CD4-positive, alpha-beta T cell (primary cell): ENCODE data around the gene PARP1. TPM values are rescaled to one million over a fixed set of nuclear protein-coding genes. Genes with fewer than 3 reads are reported as not detected.

ENCODE experiments used
- ATAC-seq: fragments of 200-7000 bp; cut with Tn5 transposase; one replicate; pipeline ENCODE4 v1.10.0; 2022; ENCODE audit warnings: mild to moderate bottlenecking; ENCODE audit not compliant: poor library complexity
- CTCF ChIA-PET: fragments of 350-600 bp; sonication (Branson Sonifier 250); formaldehyde crosslinking; loops from one replicate; lab custom pipeline; 2021; ENCODE audit warnings: antibody characterized with exemption, inconsistent platforms; lab: Charles Lee
- POLR2A ChIA-PET: fragments of 350-600 bp; sonication (Branson Sonifier 250); formaldehyde crosslinking; loops from one replicate; lab custom pipeline; 2021; ENCODE audit warnings: antibody characterized with exemption, inconsistent platforms; lab: Charles Lee
- DNase-seq, 14 experiments: peaks; one replicate each; pipeline ENCODE4 v3.0.0-alpha.2; 2013 to 2020; ENCODE audit warnings: mixed read lengths in 2 of 14
- H3K27ac ChIP-seq, 2 donors: one replicate each; pipeline versions ENCODE4 v1.5.1 to v1.7.0; 2013; ENCODE audit warnings: low read length in 2 of 2, low read depth in 1 of 2, mild to moderate bottlenecking in 1 of 2
- H3K27me3 ChIP-seq, 2 experiments: 1 replicate in 1 of 2; 2 replicates in 1 of 2; pipeline versions ENCODE4 v1.6.1 to v1.7.0; 2013; ENCODE audit warnings: low read length in 2 of 2, control low read depth in 1 of 2, mild to moderate bottlenecking in 1 of 2, moderate library complexity in 1 of 2; ENCODE audit not compliant: insufficient read depth in 2 of 2, control insufficient read depth in 1 of 2
- H3K36me3 ChIP-seq: one replicate; pipeline ENCODE4 v1.6.1; 2013; ENCODE audit warnings: low read length, control low read depth; ENCODE audit not compliant: insufficient read depth
- H3K4me1 ChIP-seq: one replicate; pipeline ENCODE4 v1.6.1; 2013; ENCODE audit warnings: low read length, control low read depth; ENCODE audit not compliant: insufficient read depth
- H3K4me3 ChIP-seq: one replicate; pipeline ENCODE4 v1.5.1; 2013; ENCODE audit warnings: mild to moderate bottlenecking, low read length, moderate library complexity
- H3K9me3 ChIP-seq, 2 experiments: 1 replicate in 1 of 2; 2 replicates in 1 of 2; pipeline versions ENCODE4 v1.6.1 to v1.7.0; 2013; ENCODE audit warnings: low read length in 2 of 2, mild to moderate bottlenecking in 2 of 2, control low read depth in 1 of 2, moderate library complexity in 1 of 2; ENCODE audit not compliant: control insufficient read depth in 1 of 2, insufficient read depth in 1 of 2
- H3K27ac Mint-ChIP-seq: one replicate; pipeline ENCODE4 v1.8.0; 2020; ENCODE audit warnings: mixed read lengths
- H3K27me3 Mint-ChIP-seq: one replicate; pipeline ENCODE4 v1.8.0; 2021; ENCODE audit warnings: mixed read lengths
- H3K36me3 Mint-ChIP-seq: one replicate; pipeline ENCODE4 v1.8.0; 2021; ENCODE audit warnings: low read depth, mixed read lengths
- H3K4me1 Mint-ChIP-seq: one replicate; pipeline ENCODE4 v1.8.0; 2021; ENCODE audit warnings: low read depth, mixed read lengths
- H3K4me3 Mint-ChIP-seq: one replicate; pipeline ENCODE4 v1.8.0; 2020; ENCODE audit warnings: mild to moderate bottlenecking, mixed read lengths
- H3K9me3 Mint-ChIP-seq: one replicate; pipeline ENCODE4 v1.8.0; 2020; ENCODE audit warnings: mixed read lengths
- CTCF ChIP-seq: fragments of 200-600 bp; IDR thresholded peaks from one replicate; pipeline ENCODE4 v1.8.0; 2022; ENCODE audit warnings: antibody characterized with exemption, mild to moderate bottlenecking
- intact Hi-C, 2 experiments: fragments of 100-400 bp; cut with DNase I in 1 of 2; cut with micrococcal nuclease in 1 of 2; formaldehyde crosslinking; loops; one replicate each; pipeline versions ENCODE4 v1.15.1 to v1.9.0; 2023 to 2025; cut with DNase I, micrococcal nuclease
- total RNA-seq, 174 experiments: library from RNA in 2 of 174; stranded (reverse) in 2 of 174; gene quantifications; one replicate each; pipeline ENCODE4 v1.2.3 and lab custom pipeline; 2021 to 2026

The PARP1 gene
- total RNA-seq, 2 experiments from 2014 or later = 59.3 to 63.6 TPM

DNA sequence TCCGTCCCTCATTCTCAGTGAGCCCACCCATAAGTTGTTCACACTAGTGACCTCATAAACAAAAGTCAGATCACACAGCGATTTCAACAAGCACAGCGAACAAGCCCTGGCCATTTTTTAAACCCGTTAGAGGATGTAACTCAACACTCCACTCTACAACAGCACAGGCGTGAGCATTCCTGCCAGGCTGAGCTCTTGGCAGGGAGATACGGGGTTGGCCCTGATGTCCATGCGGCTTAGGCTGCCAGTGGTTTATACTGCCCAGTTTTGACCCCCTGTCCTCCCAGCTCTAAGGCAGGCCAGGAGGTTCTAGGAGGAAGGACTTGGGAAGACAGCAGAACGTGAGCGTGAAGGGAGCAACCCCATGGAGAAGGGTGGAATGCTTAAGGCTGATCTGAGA lies 35.0 kb downstream of the PARP1 start:
- TF ChIP-seq CTCF = no peak
- Histone ChIP-seq H3K4me1 (no peaks in the 10 kb centered on the region), H3K4me3 (no peak overlapping the region), H3K9me3 (no peaks in the 10 kb centered on the region), H3K36me3 (peaks cover 94% of the 10 kb centered on the region), H3K27ac (no peak overlapping the region), H3K27me3 (no peaks in the 10 kb centered on the region)
- intact Hi-C loops = no loop called here
- no peak for DNase-seq
- Mint-ChIP-seq H3K36me3 (peaks cover 100% of the 10 kb centered on the region), H3K9me3 (no peaks in the 10 kb centered on the region), H3K27ac (no peak overlapping the region), H3K4me1 (no peaks in the 10 kb centered on the region), H3K27me3 (no peaks in the 10 kb centered on the region), H3K4me3 (no peak overlapping the region)
- ATAC-seq = no peak
- CTCF ChIA-PET = no interaction called here
- POLR2A ChIA-PET = no interaction called here

GRCh38 chr1:226371866-226372490 lies 35.9 kb downstream of the PARP1 start:
- Mint-ChIP-seq H3K27ac (no peak overlapping the region), H3K9me3 (no peaks in the 10 kb centered on the region), H3K4me3 (no peak overlapping the region), H3K4me1 (no peaks in the 10 kb centered on the region), H3K36me3 (peaks cover 100% of the 10 kb centered on the region), H3K27me3 (no peaks in the 10 kb centered on the region)
- POLR2A ChIA-PET = no interaction called here
- Histone ChIP-seq H3K27ac (no peak overlapping the region), H3K9me3 (no peaks in the 10 kb centered on the region), H3K36me3 (peaks cover 94% of the 10 kb centered on the region), H3K4me1 (no peaks in the 10 kb centered on the region), H3K27me3 (no peaks in the 10 kb centered on the region), H3K4me3 (no peak overlapping the region)
- no peak for ATAC-seq
- no peak for TF ChIP-seq CTCF
- intact Hi-C loops = no loop called here
- CTCF ChIA-PET = no interaction called here
- no peak for DNase-seq

GRCh38 chr1:226371027-226371694 lies 36.7 kb downstream of the PARP1 start:
- TF ChIP-seq CTCF = no peak
- CTCF ChIA-PET = no interaction called here
- H3K36me3 Mint-ChIP-seq = peaks cover 100% of the 10 kb centered on the region

More at GRCh38 chr1:226371027-226371694, 36.7 kb downstream of the PARP1 start:
- Mint-ChIP-seq H3K4me1 (no peaks in the 10 kb centered on the region), H3K27ac (no peak overlapping the region), H3K9me3 (no peaks in the 10 kb centered on the region), H3K27me3 (no peaks in the 10 kb centered on the region), H3K4me3 (no peak overlapping the region)
- Histone ChIP-seq H3K9me3 (no peaks in the 10 kb centered on the region), H3K27me3 (no peaks in the 10 kb centered on the region), H3K4me1 (no peaks in the 10 kb centered on the region), H3K4me3 (no peak overlapping the region), H3K27ac (no peak overlapping the region), H3K36me3 (peaks cover 94% of the 10 kb centered on the region)
- intact Hi-C loops = no loop called here
- DNase-seq (no peak), ATAC-seq (no peak)
- POLR2A ChIA-PET = no interaction called here
